Measurements from ENCODE around the gene ST6GAL1. TPM values are rescaled to one million over a fixed set of nuclear protein-coding genes. Genes with fewer than 3 reads are reported as not detected.

ST6GAL1 gene
- total and polyA plus RNA-seq, 2 of the 4 experiments (the other 2 are of a cell fraction): 1.4 to 2.9 TPM

- intact Hi-C loops (cut with micrococcal nuclease) (no loop called here), in situ Hi-C loops (cut with MboI; ENCODE audit: low sequenced_read_pairs) (no loop called here), dilution Hi-C loops (cut with HindIII; ENCODE audit: low sequenced_read_pairs, unreplicated experiment) (no loop called here)
- Histone ChIP-seq H3K4me3 (ENCODE audit: insufficient read depth, low read depth, low read length) (no peak overlapping the region), H3K79me1 (ENCODE audit: low read depth in 1 of 2, low read length in 2 of 2) (no peaks in the 10 kb centered on the region), H3K23ac (ENCODE audit: low read depth, low read length) (no peak overlapping the region), H3K4me1 (ENCODE audit: control insufficient read depth, insufficient read depth, low read length) (no peaks in the 10 kb centered on the region), H2BK120ac (ENCODE audit: low read depth, low read length) (no peak overlapping the region), H2BK5ac (ENCODE audit: low read depth, low read length, poor library complexity, severe bottlenecking) (no peak overlapping the region), H4K20me1 (ENCODE audit: insufficient read depth, low read length) (no peaks in the 10 kb centered on the region), H3K14ac (replicated peaks; ENCODE audit: low read depth, low read length) (no peak overlapping the region), H3K27me3 (ENCODE audit: control insufficient read depth, insufficient read depth, low read length) (peaks cover 1% of the 10 kb centered on the region; the same call in 1 of the 2 replicates), H3K4ac (ENCODE audit: low read depth, low read length) (no peak overlapping the region), H3K9me3 (ENCODE audit: control insufficient read depth, insufficient read depth, low read length) (no peaks in the 10 kb centered on the region), H3K56ac (ENCODE audit: extremely low read depth, insufficient read depth, low read length) (no peak overlapping the region), H4K91ac (ENCODE audit: insufficient read depth, low read depth, low read length) (no peak overlapping the region), H2AFZ (replicated peaks; ENCODE audit: low read length, poor library complexity) (no peak overlapping the region), H3K9ac (ENCODE audit: low read depth, low read length) (no peak overlapping the region), H3K36me3 (ENCODE audit: control insufficient read depth, insufficient read depth, low read length) (no peaks in the 10 kb centered on the region), H2AK9ac (replicated peaks; ENCODE audit: low read depth, low read length, poor library complexity) (no peak overlapping the region), H2BK15ac (ENCODE audit: low read depth, low read length) (no peak overlapping the region), H3K18ac (ENCODE audit: low read depth, low read length) (no peak overlapping the region), H2AK5ac (ENCODE audit: low read depth, low read length) (no peak overlapping the region), H3K9me1 (ENCODE audit: insufficient read depth, low read length) (no peaks in the 10 kb centered on the region), H4K5ac (ENCODE audit: low read depth, low read length) (no peak overlapping the region), H3K27ac (ENCODE audit: insufficient read depth, low read length) (no peak overlapping the region), H2BK20ac (ENCODE audit: low read depth, low read length) (no peak overlapping the region), H4K8ac (ENCODE audit: low read depth in 2 of 2, low read length in 2 of 2) (no peak overlapping the region), H3K4me2 (ENCODE audit: low read depth, low read length) (no peak overlapping the region)
- DNase-seq (no peak), ATAC-seq (ENCODE audit: low read depth) (no peak)
- TF ChIP-seq RFX5 (IDR thresholded peaks at IDR 0.05; ENCODE audit: low read depth, low read length): no peak
- TF ChIP-seq ELK1 (IDR thresholded peaks at IDR 0.05; ENCODE audit: borderline replicate concordance, low read depth, low read length): no peak
- no peak for TF ChIP-seq CTCF (conservative IDR thresholded peaks at IDR 0.05; ENCODE audit: low read depth, low read length)
- TF ChIP-seq MAZ (IDR thresholded peaks at IDR 0.05; ENCODE audit: borderline replicate concordance, low read depth, low read length): no peak
- WGBS, 2 experiments (ENCODE audit: extremely low coverage in 2 of 2, insufficient read length in 1 of 2): no CpG with 5 or more reads among the region's 1 CpG
- BruUV-seq (replicated peaks): no TSS peak
- ChIA-PET POLR2A (ENCODE audit: unreplicated experiment) (no interaction called here), CTCF (no interaction called here)
Measured at GRCh38 chr3:186901135-186901734, 29.1 kb upstream of the ST6GAL1 start.
